Measurements from ENCODE around the gene LSAMP.

GRCh38 chr3:115808244-115808643 lies 637.0 kb downstream of the LSAMP start:
- TF ChIP-seq EZH2 (IDR thresholded peaks at IDR 0.05; ENCODE audit: low read depth, low read length, severe bottlenecking) = no peak
- TF ChIP-seq POLR2A (IDR thresholded peaks at IDR 0.05; ENCODE audit: control extremely low read depth in 1 of 2, low read depth in 2 of 2, low read length in 2 of 2) = no peak
- TF ChIP-seq CTCF (IDR thresholded peaks at IDR 0.05; ENCODE audit: control extremely low read depth in 1 of 3, insufficient read depth in 1 of 3, low read depth in 1 of 3, low read length in 3 of 3) = no peak
- TF ChIP-seq TCF12 (IDR thresholded peaks at IDR 0.05; ENCODE audit: low read depth, low read length) = no peak
- no peak for TF ChIP-seq JUND (IDR thresholded peaks at IDR 0.05; ENCODE audit: low read length)
- TF ChIP-seq RFX5 (IDR thresholded peaks at IDR 0.05; ENCODE audit: borderline replicate concordance, low read depth, low read length) = no peak
- TF ChIP-seq SP2 (IDR thresholded peaks at IDR 0.05; ENCODE audit: low read length) = no peak
- no peak for TF ChIP-seq CEBPB (IDR thresholded peaks at IDR 0.05; ENCODE audit: low read depth, low read length)
- no peak for TF ChIP-seq NRF1 (IDR thresholded peaks at IDR 0.05; ENCODE audit: low read depth, low read length)
- no peak for TF ChIP-seq BACH1 (IDR thresholded peaks at IDR 0.05; ENCODE audit: low read length)
- no peak for TF ChIP-seq EP300 (IDR thresholded peaks at IDR 0.05; ENCODE audit: borderline replicate concordance in 1 of 2, low read depth in 2 of 2, low read length in 2 of 2)
- TF ChIP-seq HDAC2 (IDR thresholded peaks at IDR 0.05; ENCODE audit: borderline replicate concordance in 1 of 2, low read depth in 2 of 2, low read length in 2 of 2) = no peak
- TF ChIP-seq MAX (IDR thresholded peaks at IDR 0.05) = no peak
- no peak for TF ChIP-seq EGR1 (IDR thresholded peaks at IDR 0.05; ENCODE audit: borderline replicate concordance, low read depth, low read length)

Measured in H1 (cell line).